Stimulated activated CD8-positive, alpha-beta memory T cell treated with anti-CD3 and anti-CD28 coated beads, Interleukin-4, amount 100 ng/mL, for 24 hours (primary cell): ENCODE measurements around the gene DIP2B.

Source experiments
- DNase-seq: peaks from one replicate; pipeline ENCODE4 v3.0.0-alpha.2; 2020; ENCODE audit warnings: low read depth

The DIP2B gene

GRCh38 chr12:50612882-50613281 is 108.1 kb downstream of the DIP2B start:
- DNase-seq, result no peak

GRCh38 chr12:50613463-50613862 is 108.7 kb downstream of the DIP2B start:
- DNase-seq, result no peak

GRCh38 chr12:50614167-50614759 is 109.5 kb downstream of the DIP2B start:
- DNase-seq, result no peak

GRCh38 chr12:50615145-50615906 is 110.5 kb downstream of the DIP2B start:
- no peak for DNase-seq

DNA sequence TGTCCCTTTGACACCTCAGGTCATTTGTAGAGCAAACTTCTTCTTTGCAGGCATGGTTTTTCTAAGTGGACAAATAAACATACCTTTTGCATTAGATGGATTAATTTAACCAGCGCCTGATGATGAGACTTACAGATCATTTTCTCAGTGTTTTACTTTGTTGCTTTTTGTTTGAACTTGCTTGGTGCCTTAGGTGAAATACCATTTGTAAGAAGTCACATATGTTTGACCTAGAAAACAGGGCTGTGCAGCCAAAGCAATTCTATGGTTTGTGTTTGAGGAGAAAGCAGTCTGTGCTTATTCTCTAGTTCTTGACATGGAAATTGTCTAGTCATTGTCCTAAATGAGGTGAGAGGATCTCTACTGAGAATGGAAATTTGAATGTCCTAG is 111.1 kb downstream of the DIP2B start:
- no peak for DNase-seq

GRCh38 chr12:50617657-50618056 is 112.9 kb downstream of the DIP2B start:
- no peak for DNase-seq

GRCh38 chr12:50618864-50619609 is 114.3 kb downstream of the DIP2B start:
- DNase-seq, result no peak

GRCh38 chr12:50619610-50619958 is 114.8 kb downstream of the DIP2B start:
- no peak for DNase-seq

GRCh38 chr12:50620109-50620977 is 115.6 kb downstream of the DIP2B start:
- no peak for DNase-seq

DNA sequence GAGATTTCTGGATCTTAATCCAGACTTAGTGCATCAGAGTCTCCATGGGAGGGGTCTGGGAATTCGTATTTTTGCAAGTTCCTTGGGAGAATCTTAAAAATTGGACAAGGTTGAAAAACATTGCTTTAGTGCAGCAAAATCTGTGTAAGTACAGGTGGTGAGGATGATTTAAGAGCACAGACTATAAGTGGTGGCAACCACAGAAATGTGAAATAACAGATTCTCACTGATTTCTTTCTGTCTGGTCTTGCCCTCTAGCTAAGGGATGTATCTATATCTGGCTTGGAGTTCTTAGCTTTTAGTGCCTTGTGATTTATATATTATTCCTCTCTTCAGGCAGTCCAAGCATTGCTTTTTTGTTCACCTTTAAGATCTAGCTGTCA is 116.2 kb downstream of the DIP2B start:
- no peak for DNase-seq

DNA sequence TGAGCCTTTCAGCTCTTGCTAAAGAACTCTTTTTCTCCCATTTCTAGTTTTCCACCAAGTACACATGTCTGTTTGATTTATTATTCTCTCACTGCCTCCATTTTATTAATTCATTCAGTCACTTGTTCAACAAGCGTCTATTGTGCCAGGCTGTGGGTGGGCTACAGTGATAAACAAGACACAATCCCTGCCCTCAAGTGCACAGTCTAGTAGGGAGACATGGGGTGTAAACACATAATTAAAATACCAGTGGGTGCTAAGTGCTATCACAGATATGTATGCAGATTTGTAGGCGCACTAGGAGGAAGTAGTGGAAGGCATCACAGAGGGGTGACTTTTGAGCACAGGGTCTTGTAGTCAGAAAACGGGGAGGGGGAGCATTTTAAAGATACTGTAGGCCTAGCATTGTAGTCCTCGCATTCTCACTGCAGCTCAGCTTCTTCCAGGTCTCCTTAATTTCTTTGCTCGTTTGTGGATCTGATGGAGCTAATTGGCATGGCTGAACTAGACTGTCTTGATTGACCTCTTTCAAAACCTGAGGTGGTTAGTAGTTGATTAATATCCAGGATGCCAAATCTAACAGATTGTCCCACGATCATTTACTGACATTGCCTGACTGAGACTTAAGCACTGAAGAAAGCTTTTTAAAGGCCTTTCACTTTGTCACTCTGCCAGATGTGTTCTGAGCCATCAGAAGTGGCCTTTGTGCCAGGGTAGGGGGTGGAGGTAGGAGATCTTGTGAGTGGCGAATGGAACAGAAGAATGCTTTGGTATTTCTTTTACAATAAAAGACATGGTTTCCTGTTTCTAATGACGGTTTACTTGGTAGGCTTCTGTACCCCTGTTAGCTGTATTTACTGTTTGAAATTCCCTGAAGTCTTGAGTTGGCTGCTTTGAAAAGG is 116.9 kb downstream of the DIP2B start:
- DNase-seq, result no peak

- DNase-seq, result no peak
Observed at GRCh38 chr12:50625029-50625925, 120.5 kb downstream of the DIP2B start.

- no peak for DNase-seq
Observed at GRCh38 chr12:50626026-50626425, 121.2 kb downstream of the DIP2B start.

DNA sequence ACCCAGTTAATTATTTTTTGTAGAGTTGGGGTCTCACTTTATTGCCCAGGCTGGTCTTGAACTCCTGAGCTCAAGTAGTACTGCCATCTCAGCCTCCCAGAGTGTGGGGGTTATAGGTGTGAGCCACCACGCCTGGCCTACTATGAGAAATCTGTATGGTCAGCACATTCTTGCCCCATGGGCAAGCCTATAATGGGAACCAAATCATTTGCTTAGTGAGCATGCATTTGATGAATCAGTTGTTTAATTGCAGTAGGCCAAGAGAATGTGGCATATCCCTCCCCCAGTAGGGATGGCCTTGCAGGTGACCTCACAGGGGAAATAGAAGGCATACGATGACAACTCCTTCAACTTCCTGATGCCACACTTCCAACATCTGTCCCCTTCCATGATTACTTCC is 122.7 kb downstream of the DIP2B start:
- no peak for DNase-seq

- DNase-seq, result no peak
Observed at GRCh38 chr12:50628394-50628793, 123.6 kb downstream of the DIP2B start.

DNA sequence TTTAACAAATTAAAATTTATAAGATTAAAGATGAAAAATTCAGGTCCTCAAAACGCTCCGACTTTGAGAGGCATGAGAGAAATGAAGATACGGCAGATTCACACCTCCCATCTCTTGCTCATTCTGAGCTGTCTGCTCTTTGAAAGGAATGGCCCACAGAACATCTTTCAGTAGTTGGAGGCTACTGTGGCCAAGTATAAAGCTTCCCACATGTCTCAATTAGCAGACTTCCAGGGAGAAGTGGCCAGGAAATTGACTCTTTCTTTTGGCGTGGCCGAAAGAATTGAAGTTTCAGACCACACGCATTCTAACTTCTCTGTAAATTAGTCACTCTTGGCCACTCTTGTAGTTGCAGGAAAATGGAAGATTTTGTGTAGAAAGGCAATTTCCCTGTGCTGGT is 129.2 kb downstream of the DIP2B start:
- no peak for DNase-seq

DNA sequence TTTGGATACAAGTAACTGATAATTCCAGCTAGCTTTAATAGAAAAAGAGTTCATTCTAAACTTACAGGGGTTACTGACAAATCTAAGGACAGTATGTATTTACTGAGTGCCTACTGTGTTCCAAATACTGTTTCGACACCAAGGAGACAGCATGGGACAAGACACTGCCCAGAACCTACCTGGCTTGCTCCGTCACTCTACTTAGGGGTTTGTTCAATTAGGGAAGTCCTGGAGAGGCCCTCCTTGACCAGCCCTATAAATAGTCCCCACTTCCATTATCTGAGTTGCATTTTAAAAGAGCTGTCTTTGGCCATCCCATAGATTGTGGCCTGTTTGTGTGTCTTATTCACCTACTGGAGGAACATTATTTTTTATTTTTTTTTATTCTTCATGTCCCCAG is 129.6 kb downstream of the DIP2B start:
- DNase-seq, result no peak

- DNase-seq, result no peak
Observed at GRCh38 chr12:50635364-50635763, 130.6 kb downstream of the DIP2B start.

GRCh38 chr12:50635857-50636256 is 131.1 kb downstream of the DIP2B start:
- DNase-seq, result no peak

GRCh38 chr12:50636505-50636904 is 131.7 kb downstream of the DIP2B start:
- no peak for DNase-seq
